Mononuclear cell (primary cell): ENCODE results near the gene SCRN2. TPM values are rescaled to one million over a fixed set of nuclear protein-coding genes. Genes with fewer than 3 reads are reported as not detected.

ENCODE experiments used
- H3K27me3 ChIP-seq: 2 replicates; pipeline ENCODE4 v1.6.0; 2011; ENCODE audit warnings: low read length, control low read depth; ENCODE audit not compliant: insufficient read depth
- H3K4me1 ChIP-seq: 2 replicates; pipeline ENCODE4 v1.5.1; 2011; ENCODE audit warnings: mild to moderate bottlenecking, low read length, control low read depth; ENCODE audit not compliant: insufficient read depth
- H3K4me3 ChIP-seq: 2 replicates; pipeline ENCODE4 v1.5.1; 2011; ENCODE audit warnings: mild to moderate bottlenecking, low read length, moderate library complexity
- H3K9me3 ChIP-seq: 2 replicates; pipeline ENCODE4 v1.5.1; 2011; ENCODE audit warnings: low read depth, mild to moderate bottlenecking, control low read depth, low read length
- total RNA-seq: library from RNA; depleted of rRNA; stranded (reverse); fragments of >200 nt; gene quantifications from one replicate; pipeline ENCODE4 v1.2.3, GENCODE V29; 2012

The SCRN2 gene
- total RNA-seq, 1 donor = 11.2 TPM

DNA sequence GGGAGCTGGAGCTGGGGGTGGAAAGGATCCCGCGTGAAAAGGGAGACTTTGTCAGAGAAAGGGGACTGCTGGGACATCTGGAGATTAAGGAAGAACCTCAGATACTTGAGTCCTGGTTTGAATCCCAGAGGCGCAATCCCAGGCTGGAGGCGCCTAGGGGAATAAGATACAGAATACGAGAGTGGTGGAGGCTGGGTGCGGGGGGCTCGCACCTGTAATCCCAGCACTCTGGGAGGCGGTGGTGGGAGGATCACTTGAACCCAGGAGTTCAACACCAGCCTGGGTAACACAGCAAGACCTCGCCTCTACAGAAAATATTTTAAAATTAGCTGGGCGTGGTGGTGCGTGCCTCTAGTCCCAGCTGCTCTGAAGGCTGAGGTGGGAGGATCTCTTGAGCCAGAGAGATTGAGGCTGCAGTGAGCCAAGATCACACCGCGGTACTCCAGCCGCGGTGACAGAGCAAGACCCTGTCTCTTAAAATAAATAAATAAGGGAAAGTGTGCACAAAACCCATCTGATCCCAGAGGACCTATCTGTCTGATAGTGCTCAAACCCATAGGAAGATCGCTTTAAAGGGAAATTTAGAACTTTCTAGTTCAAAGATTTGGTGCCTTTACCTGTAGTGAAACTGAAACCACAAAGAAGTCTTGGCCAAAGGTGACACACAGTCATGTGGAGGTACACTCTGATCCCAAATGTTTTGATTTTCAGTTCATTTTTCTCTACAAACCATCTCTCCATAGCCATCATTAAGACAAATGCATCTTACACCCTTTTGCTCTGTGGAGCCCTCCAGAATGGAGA is 617 bp upstream of the SCRN2 start:
- peak overlapping the region; percentile 80 for H3K4me3 ChIP-seq

DNA sequence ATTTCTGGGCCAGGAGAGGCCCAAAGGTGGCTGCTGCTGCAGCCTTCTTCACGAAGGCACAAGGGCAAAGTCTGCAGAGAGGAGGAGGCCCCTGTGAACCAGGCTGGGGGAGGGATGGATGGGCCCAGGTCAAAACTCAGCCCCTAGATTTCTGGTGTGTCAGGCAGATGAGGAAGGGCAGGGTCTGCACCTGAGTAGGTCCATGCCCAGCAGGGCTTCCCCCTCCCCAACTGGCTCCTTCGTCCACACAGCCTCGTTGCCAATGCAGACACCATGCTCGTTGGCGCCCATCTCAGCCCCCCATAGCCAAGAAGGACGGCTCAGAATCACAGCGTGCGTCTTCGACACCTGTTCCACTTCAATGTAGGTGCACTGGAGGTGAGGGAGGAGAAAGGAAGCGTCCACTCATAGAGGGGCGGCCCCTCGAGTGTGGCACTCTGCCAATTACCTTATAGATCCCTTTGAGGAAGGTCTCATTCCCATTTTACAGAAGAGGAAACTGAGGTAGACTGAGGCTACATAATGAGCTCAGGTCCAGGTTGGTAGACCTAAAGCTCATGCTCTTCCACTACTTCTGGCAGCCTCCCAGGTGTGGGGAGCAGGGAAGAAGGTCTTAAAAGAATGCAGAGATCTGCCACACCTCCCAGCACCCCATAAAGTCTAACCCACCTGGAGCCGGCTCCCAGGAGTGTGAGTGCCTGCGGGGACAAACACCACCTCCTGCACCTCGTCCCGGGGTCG is 902 bp downstream of the SCRN2 start:
- Histone ChIP-seq H3K27me3 (peaks cover 12% of the 10 kb centered on the region), H3K9me3 (no peaks in the 10 kb centered on the region), H3K4me1 (peaks cover 19% of the 10 kb centered on the region), H3K4me3 (peak overlapping the region; percentile 80)

More for the DNA sequence above, 617 bp upstream of the SCRN2 start:
- Histone ChIP-seq H3K9me3 (no peaks in the 10 kb centered on the region), H3K4me1 (peaks cover 17% of the 10 kb centered on the region), H3K27me3 (peaks cover 28% of the 10 kb centered on the region)

DNA sequence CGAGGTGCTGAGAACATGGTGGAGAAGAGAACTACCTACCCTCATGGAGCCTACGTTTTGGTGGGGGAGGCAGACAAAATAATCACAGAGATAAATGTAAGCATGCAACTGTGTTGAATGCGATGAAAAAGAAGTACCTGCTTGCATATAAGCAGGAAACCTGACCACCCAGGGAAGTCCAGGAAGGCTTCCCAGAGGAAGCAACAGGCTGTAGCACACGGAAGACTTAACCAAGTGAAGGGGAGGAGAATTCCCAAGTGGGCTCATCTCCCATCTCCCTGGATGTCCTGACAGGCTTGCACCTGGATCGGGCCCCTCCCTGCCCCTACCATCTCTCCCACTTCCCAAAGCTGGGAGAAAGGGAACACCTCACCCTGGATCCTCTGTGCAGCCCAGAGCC is 2.0 kb downstream of the SCRN2 start:
- Histone ChIP-seq H3K9me3 (no peaks in the 10 kb centered on the region), H3K27me3 (peaks cover 1% of the 10 kb centered on the region), H3K4me1 (peaks cover 30% of the 10 kb centered on the region), H3K4me3 (no peak overlapping the region)

DNA sequence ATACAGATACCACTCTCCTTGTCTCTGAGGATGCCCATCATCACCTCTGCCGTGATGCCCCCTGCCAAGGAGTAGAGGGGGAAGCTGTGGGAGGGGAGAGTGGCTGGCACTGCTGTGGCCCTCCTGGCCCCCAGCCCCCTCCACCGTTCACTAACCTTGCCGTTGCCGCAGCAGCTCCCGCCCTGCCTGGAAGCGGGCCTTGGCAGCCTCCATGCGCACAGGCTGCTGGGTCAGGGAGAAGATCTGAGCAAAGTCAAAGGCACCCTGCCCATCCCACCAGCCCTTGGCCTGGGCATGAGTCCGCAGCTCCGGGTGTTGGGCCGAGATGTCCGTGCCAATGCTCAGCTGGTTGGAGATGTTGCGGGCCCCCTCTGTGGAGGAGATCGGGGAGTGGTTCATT is 2.4 kb downstream of the SCRN2 start:
- H3K4me3 ChIP-seq = no peak overlapping the region
- H3K27me3 ChIP-seq = no peaks in the 10 kb centered on the region
- peaks cover 30% of the 10 kb centered on the region for H3K4me1 ChIP-seq
- no peaks in the 10 kb centered on the region for H3K9me3 ChIP-seq

DNA sequence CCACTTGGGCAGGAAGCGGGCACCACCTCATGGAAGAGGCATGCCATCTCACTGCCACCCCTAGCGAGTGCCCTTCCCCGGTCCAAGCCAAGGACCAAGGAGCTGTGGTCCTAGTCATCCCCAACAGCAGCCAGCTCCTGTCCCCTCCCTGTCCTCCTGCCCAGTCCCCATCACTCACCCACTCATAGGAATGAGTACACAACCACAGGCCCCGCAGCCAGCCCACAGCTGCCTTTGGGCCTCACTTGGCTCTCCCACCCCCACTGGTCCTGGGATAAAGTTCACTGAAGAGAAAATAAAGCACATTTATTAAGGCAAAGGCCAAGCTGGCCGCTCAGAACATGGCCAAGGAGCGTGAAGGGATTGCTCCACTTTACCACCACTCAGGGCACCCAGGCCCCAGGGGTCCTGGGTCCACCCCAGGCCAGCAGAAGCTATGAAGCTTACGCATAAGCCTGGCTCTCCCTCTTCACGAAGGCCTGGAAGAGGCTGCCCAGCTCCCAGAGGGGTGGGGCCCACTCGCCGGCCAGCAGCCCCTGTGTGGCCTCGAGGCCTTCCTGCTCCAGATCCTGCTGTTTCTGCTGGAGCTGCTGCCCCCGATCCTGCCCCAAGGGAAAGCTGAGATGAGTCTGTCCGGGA is 3.6 kb downstream of the SCRN2 start:
- Histone ChIP-seq H3K4me1 (peaks cover 38% of the 10 kb centered on the region), H3K9me3 (no peaks in the 10 kb centered on the region), H3K27me3 (no peaks in the 10 kb centered on the region), H3K4me3 (no peak overlapping the region)

DNA sequence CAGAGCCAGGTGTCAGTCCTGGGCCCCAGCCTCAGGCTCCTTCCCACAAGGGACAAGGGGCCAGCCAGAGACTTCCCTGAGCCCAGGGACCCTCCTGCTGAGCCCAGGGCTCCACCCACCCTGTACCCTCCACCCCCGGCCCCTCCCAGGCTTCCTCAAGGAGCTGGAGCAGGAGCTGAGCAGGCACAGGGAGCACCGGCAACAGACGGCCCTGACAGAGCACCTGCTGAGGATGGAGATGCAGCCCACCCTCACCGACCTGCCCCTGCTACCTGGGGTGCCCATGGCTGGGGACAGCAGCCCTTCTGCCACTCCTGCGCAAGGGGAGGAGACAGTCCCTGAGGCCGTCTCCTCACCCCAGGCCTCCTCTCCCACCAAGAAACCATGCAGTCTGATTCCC is 4.5 kb downstream of the SCRN2 start:
- Histone ChIP-seq H3K9me3 (no peaks in the 10 kb centered on the region), H3K4me1 (peaks cover 45% of the 10 kb centered on the region), H3K27me3 (no peaks in the 10 kb centered on the region)

DNA sequence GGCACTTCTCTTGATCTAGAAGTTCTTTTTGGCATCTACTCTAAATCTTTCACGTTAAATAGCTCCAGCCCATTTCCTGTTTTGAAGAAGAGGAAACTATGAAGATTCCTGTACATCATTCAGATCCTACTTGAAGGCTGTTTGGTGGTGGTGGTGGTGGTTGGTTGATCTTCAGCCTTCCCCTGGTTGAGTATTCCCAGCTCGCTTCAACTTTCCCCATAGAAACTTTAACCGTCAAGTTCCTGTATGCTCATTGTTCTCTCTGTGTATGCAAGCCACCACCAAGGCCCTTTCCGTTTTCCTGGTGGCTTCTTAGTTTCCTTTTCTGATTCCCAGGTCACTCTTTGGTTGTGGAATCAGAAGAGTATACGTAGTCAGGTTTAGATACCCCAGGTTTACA is 6.3 kb downstream of the SCRN2 start:
- Histone ChIP-seq H3K9me3 (no peaks in the 10 kb centered on the region), H3K4me3 (no peak overlapping the region), H3K4me1 (peaks cover 43% of the 10 kb centered on the region), H3K27me3 (no peaks in the 10 kb centered on the region)

More for the DNA sequence above, 4.5 kb downstream of the SCRN2 start:
- H3K4me3 ChIP-seq = no peak overlapping the region

DNA sequence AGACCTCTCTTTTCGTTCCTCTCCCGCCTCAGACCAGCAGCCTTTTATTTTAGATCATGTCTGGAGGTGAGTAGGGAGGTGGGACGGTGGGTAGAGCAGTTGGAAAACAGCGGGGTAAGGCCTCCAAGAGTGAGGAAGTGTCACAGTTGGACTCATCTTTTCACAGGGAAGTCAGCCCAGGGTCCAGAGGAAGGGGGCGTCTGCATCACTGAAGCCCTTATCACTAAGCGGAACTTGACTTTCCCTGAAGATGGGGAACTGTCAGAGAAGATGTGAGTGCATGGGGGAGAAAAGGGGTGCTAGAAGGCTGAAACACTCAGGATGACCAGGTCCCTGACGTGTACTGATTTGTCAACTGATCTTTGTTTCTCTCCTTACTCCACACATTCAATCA is 9.1 kb downstream of the SCRN2 start:
- Histone ChIP-seq H3K9me3 (no peaks in the 10 kb centered on the region), H3K4me3 (peak overlapping the region; percentile 95), H3K4me1 (peaks cover 53% of the 10 kb centered on the region), H3K27me3 (no peaks in the 10 kb centered on the region)

DNA sequence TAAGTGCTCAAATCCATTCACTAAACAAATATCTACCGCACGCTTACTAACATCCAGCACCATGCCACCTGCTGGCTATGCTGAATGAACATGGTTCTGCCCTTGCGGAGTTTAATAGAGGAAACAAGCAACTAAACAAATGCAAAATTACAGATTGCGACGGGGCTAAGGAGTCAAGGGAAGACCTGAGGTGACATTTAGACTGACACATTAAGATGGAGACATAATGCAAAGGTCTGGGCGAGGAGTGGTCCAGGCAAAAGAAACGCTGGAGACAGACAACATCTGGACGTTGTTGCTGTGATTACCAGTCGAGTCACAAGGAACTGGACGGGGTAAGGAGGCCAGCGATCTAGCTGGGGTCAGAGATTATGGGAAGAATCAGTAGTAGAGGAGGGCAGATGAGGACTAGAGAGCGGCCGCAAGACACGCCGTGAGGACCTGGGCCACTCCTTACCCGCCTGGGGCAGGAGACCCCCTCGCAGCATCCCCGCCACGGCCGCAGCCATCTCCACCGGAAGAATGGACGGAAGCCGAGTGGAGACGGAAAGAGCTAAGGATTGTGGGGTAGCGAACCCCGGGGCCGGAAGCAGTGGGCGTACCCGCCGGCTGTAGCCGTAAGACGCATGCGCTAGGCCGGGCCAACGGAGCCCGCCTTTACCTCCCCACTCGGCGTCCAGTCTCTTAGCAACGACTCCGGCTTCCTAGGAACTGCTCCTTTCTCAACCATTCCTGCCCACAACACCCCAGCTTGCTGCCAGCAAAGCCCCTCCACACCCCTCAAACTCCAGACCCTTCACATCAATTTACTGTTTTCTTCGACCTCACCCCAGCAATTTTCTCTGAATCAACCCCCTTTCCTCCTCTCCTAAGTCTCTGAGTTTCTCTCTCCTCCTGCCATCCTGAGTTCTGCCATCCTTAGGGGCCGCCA is 9.8 kb downstream of the SCRN2 start, which contains the start of the genes LRRC46 and MRPL10:
LRRC46 (plus strand) TSS at position 668 of the 931 bp plus-strand sequence. CDS start 320 bp downstream, outside the sequence.
MRPL10 (minus strand) TSS at position 539 of the 931 bp plus-strand sequence; CDS start at position 509, 30 bp downstream.
- Histone ChIP-seq H3K9me3 (no peaks in the 10 kb centered on the region), H3K4me3 (peak within 1 kb of the TSS; percentile 95), H3K4me1 (peaks cover 53% of the 10 kb centered on the region), H3K27me3 (no peaks in the 10 kb centered on the region)

DNA sequence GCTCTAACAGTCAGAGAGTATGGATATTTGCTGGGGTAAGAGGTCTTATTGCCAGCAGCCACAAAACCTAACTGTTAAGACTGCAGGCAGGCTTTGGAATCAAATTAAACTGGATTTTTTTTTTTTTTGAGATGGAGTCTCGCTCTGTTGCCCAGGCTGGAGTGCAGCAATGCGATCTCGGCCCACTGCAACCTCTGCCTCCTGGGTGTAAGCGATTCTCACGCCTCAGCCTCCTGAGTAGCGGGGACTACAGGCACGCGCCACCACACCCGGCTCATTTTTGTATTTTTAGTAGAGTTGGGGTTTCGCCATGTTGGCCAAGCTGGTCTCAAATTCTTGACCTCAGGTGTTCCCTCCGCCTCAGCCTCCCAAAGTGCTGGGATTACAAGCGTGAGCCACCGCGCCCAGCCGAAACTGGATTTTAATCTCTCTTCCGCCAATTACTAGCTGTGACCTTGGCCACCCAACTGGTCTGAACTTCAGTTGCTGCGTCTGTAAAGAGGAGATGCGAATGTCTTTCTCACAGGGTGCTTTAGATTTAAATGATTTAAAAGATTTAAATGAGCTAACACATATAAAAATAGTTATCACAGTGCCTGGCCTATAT is 10.6 kb downstream of the SCRN2 start:
- H3K4me3 ChIP-seq = peak overlapping the region; percentile 95
- peaks cover 53% of the 10 kb centered on the region for H3K4me1 ChIP-seq
- H3K27me3 ChIP-seq = no peaks in the 10 kb centered on the region
- H3K9me3 ChIP-seq = no peaks in the 10 kb centered on the region

DNA sequence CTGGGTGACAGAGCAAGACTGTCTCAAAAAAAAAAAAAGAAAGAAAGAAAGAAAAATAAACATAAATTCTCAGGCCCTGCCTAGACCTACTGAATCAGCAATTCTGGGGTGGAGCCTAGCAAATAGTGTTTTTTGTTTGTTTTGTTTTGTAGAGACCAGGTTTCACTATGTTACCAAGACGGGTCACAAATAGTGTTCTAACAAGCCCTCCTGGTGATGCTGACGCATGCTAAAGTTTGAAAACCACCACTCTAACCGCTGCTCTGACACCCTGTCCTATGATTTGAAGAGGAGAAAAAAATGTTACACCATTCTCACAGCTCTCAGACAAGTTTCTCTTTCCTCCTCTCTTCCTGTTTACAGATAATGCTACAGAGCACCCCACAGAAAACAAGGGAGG is 11.2 kb downstream of the SCRN2 start:
- Histone ChIP-seq H3K4me1 (peaks cover 48% of the 10 kb centered on the region), H3K27me3 (no peaks in the 10 kb centered on the region), H3K9me3 (no peaks in the 10 kb centered on the region), H3K4me3 (no peak overlapping the region)

DNA sequence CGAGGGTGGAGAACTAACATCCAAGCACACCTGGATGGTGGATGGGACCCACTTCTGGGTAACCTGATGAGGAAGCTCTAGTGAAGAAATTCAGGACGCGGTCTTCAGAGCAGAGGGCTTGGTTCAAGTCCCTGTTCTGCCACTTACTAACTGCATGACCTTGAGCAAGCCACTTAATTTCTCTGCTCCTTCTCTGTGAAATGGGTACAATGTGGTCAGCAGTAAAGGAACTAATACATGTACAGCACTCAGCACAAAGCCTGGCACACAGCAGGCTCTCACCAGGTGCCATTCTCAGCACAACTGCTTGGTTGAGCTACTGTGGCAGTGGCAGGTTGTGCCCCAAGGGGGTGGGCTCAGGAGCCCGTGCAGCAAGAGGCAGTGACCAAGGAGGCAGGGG is 17.6 kb downstream of the SCRN2 start:
- H3K27me3 ChIP-seq = no peaks in the 10 kb centered on the region
- H3K4me3 ChIP-seq = no peak overlapping the region
- H3K4me1 ChIP-seq = peaks cover 26% of the 10 kb centered on the region
- H3K9me3 ChIP-seq = no peaks in the 10 kb centered on the region

DNA sequence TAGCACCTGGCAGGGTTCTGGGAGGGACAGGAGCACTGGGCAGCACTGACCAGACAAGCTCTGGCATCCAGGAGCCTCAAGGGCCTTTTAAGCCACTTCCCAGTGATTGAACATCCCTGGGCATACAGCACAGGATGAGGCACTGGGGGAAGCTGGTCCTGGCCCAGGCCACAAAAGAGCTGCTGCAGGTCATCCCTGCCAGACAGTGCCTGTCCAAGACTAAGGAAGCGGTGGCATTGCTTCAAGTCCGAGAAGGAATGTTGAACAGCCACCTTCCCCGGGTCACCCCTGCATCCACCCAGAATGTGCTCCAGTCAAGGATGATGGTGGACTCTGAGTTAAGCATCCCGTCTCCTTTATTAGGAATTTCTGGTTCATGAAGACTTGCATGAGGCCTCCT is 18.3 kb downstream of the SCRN2 start:
- H3K9me3 ChIP-seq = no peaks in the 10 kb centered on the region
- H3K27me3 ChIP-seq = no peaks in the 10 kb centered on the region
- no peak overlapping the region for H3K4me3 ChIP-seq
- H3K4me1 ChIP-seq = peaks cover 26% of the 10 kb centered on the region
